Measurements from ENCODE around the gene LRP1. TPM values are rescaled to one million over a fixed set of nuclear protein-coding genes. Genes with fewer than 3 reads are reported as not detected.

LRP1 gene
- total and polyA plus RNA-seq, 2 of the 13 experiments (the other 11 are each of a cell fraction or from before 2014, with no cell fraction given), result 14.7 to 30.8 TPM

DNA sequence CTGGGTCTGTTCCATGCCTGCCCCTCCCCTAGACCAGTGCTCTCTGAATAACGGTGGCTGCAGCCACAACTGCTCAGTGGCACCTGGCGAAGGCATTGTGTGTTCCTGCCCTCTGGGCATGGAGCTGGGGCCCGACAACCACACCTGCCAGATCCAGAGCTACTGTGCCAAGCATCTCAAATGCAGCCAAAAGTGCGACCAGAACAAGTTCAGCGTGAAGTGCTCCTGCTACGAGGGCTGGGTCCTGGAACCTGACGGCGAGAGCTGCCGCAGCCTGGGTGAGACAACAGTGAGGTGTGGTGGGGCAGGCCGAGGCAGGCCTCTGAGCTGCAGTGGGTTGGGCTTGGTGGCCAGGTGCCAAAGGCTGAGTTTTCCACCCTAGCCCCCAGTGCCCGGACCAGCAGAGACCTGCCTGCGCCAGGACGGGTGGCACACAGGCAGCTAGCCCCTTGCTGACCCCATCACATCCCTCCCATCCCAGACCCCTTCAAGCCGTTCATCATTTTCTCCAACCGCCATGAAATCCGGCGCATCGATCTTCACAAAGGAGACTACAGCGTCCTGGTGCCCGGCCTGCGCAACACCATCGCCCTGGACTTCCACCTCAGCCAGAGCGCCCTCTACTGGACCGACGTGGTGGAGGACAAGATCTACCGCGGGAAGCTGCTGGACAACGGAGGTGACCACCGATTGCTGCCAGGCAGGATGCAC is 47.3 kb downstream of the LRP1 start (continued):
- TF ChIP-seq, protein P1, sequence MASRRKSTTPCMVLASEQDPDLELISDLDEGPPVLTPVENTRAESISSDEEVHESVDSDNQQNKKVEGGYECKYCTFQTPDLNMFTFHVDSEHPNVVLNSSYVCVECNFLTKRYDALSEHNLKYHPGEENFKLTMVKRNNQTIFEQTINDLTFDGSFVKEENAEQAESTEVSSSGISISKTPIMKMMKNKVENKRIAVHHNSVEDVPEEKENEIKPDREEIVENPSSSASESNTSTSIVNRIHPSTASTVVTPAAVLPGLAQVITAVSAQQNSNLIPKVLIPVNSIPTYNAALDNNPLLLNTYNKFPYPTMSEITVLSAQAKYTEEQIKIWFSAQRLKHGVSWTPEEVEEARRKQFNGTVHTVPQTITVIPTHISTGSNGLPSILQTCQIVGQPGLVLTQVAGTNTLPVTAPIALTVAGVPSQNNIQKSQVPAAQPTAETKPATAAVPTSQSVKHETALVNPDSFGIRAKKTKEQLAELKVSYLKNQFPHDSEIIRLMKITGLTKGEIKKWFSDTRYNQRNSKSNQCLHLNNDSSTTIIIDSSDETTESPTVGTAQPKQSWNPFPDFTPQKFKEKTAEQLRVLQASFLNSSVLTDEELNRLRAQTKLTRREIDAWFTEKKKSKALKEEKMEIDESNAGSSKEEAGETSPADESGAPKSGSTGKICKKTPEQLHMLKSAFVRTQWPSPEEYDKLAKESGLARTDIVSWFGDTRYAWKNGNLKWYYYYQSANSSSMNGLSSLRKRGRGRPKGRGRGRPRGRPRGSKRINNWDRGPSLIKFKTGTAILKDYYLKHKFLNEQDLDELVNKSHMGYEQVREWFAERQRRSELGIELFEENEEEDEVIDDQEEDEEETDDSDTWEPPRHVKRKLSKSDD (CRISPR knock-in tag; IDR thresholded peaks at IDR 0.05; ENCODE audit: low read depth), result 0 out of 2 replicates have a peak, but pooled peaks have one; percentile 36
- TF ChIP-seq MTA1 (CRISPR knock-in tag; IDR thresholded peaks at IDR 0.05; ENCODE audit: borderline replicate concordance), result peak; percentile 57; the same call in 1 of the 2 replicates
- TF ChIP-seq XRCC5 (optimal IDR thresholded peaks at IDR 0.05; ENCODE audit: low read length), result peak; percentile 25
- TF ChIP-seq NR2C2 (CRISPR knock-in tag; IDR thresholded peaks at IDR 0.05; ENCODE audit: borderline replicate concordance), result no peak
- peak; percentile 65 for TF ChIP-seq RAD21 (CRISPR knock-in tag; IDR thresholded peaks at IDR 0.05)
- TF ChIP-seq STAG1 (CRISPR knock-in tag; IDR thresholded peaks at IDR 0.05), result peak; percentile 47
- TF ChIP-seq, protein P2, sequence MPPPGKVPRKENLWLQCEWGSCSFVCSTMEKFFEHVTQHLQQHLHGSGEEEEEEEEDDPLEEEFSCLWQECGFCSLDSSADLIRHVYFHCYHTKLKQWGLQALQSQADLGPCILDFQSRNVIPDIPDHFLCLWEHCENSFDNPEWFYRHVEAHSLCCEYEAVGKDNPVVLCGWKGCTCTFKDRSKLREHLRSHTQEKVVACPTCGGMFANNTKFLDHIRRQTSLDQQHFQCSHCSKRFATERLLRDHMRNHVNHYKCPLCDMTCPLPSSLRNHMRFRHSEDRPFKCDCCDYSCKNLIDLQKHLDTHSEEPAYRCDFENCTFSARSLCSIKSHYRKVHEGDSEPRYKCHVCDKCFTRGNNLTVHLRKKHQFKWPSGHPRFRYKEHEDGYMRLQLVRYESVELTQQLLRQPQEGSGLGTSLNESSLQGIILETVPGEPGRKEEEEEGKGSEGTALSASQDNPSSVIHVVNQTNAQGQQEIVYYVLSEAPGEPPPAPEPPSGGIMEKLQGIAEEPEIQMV (CRISPR knock-in tag; IDR thresholded peaks at IDR 0.05; ENCODE audit: low read depth), result no peak
- TF ChIP-seq KLF11 (CRISPR knock-in tag; IDR thresholded peaks at IDR 0.05), result no peak
- TF ChIP-seq, protein P3, sequence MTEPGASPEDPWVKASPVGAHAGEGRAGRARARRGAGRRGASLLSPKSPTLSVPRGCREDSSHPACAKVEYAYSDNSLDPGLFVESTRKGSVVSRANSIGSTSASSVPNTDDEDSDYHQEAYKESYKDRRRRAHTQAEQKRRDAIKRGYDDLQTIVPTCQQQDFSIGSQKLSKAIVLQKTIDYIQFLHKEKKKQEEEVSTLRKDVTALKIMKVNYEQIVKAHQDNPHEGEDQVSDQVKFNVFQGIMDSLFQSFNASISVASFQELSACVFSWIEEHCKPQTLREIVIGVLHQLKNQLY (CRISPR knock-in tag; IDR thresholded peaks at IDR 0.05), result no peak
- peak; percentile 40; the same call in 1 of the 2 replicates for TF ChIP-seq RBFOX2 (IDR thresholded peaks at IDR 0.05; ENCODE audit: low read depth, low read length)
- TF ChIP-seq CEBPZ (IDR thresholded peaks at IDR 0.05; ENCODE audit: low read length), result no peak

Measured in HepG2 (cell line).